ENCODE results near the gene FAM13C.

Gene FAM13C

GRCh38 chr10:59320355-59320754 lies 42.0 kb downstream of the FAM13C start:
- no peak for DNase-seq (ENCODE audit: low read depth, low spot score)
- H3K4me3 ChIP-seq = no peak overlapping the region
- TF ChIP-seq POLR2AphosphoS5 (IDR thresholded peaks at IDR 0.05; ENCODE audit: borderline replicate concordance, low read depth, low read length) (no peak), FOXP2 (optimal IDR thresholded peaks at IDR 0.05; ENCODE audit: control extremely low read depth, extremely low read length, insufficient read depth) (no peak), EZH2 (IDR thresholded peaks at IDR 0.05) (no peak)

GRCh38 chr10:59319854-59320253 lies 42.5 kb downstream of the FAM13C start:
- H3K4me3 ChIP-seq = no peak overlapping the region
- H3K9me3 ChIP-seq (ENCODE audit: low read depth, low read length) = no peaks in the 10 kb centered on the region
- no peak overlapping the region for H3K9ac ChIP-seq (ENCODE audit: insufficient read length)
- H3K27ac ChIP-seq = no peak overlapping the region
- DNase-seq (ENCODE audit: low read depth, low spot score) = no peak
- no peaks in the 10 kb centered on the region for H3K36me3 ChIP-seq (ENCODE audit: insufficient read depth, low read length)
- TF ChIP-seq POLR2AphosphoS5 (IDR thresholded peaks at IDR 0.05; ENCODE audit: borderline replicate concordance, low read depth, low read length) = no peak
- TF ChIP-seq FOXP2 (optimal IDR thresholded peaks at IDR 0.05; ENCODE audit: control extremely low read depth, extremely low read length, insufficient read depth) = no peak
- no peak for TF ChIP-seq EZH2 (IDR thresholded peaks at IDR 0.05)

More at GRCh38 chr10:59320355-59320754, 42.0 kb downstream of the FAM13C start:
- Histone ChIP-seq H3K27ac (no peak overlapping the region), H3K9ac (ENCODE audit: insufficient read length) (no peak overlapping the region), H3K36me3 (ENCODE audit: insufficient read depth, low read length) (no peaks in the 10 kb centered on the region), H3K9me3 (ENCODE audit: low read depth, low read length) (no peaks in the 10 kb centered on the region)

DNA sequence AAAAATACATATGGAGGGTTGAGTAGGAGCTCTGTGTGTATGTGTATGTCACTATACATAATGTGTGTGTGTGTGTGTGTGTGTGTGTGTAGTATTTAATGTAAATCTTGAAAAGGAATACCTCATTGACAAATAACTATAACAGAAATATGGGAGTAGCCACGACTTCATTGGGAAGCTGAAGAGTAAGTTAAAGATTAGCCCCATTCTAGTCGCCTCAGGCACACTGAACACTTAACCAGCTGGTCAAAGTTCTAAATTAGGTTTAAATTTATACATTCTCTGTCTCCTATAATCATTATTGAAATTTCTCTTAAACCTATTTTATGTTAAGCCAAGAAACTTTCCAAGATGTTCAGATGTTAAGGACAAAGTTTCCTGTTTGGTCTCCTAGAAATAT lies 45.3 kb downstream of the FAM13C start:
- TF ChIP-seq POLR2AphosphoS5 (IDR thresholded peaks at IDR 0.05; ENCODE audit: borderline replicate concordance, low read depth, low read length) = no peak
- Histone ChIP-seq H3K4me3 (no peak overlapping the region), H3K27ac (no peak overlapping the region), H3K9ac (ENCODE audit: insufficient read length) (no peak overlapping the region), H3K36me3 (ENCODE audit: insufficient read depth, low read length) (no peaks in the 10 kb centered on the region), H3K9me3 (ENCODE audit: low read depth, low read length) (no peaks in the 10 kb centered on the region)
- no peak for DNase-seq (ENCODE audit: low read depth, low spot score)

DNA sequence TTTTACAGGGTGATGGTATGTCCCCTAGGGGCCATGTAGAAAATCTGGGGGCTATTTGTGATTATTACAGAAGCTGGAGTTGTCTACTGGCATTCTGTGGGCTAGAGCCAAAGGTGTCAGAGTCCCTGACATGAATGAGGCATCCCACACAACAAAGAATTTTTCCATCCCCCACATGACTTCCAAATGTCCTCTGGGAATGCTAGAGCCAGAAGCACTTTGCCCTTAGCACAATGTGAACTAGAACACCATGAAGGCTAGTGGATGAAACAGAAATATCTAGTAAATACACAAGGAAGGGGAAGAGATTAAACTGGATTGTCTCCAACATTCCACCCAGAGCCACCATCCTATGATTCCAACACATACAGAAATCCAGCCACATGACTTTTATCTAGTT lies 46.9 kb downstream of the FAM13C start:
- Histone ChIP-seq H3K4me3 (no peak overlapping the region), H3K36me3 (ENCODE audit: insufficient read depth, low read length) (no peaks in the 10 kb centered on the region), H3K9me3 (ENCODE audit: low read depth, low read length) (no peaks in the 10 kb centered on the region), H3K27ac (no peak overlapping the region), H3K9ac (ENCODE audit: insufficient read length) (no peak overlapping the region)
- TF ChIP-seq EZH2 (IDR thresholded peaks at IDR 0.05) (no peak), POLR2AphosphoS5 (IDR thresholded peaks at IDR 0.05; ENCODE audit: borderline replicate concordance, low read depth, low read length) (no peak), FOXP2 (optimal IDR thresholded peaks at IDR 0.05; ENCODE audit: control extremely low read depth, extremely low read length, insufficient read depth) (no peak)
- no peak for DNase-seq (ENCODE audit: low read depth, low spot score)

- H3K27ac ChIP-seq = no peak overlapping the region
- no peaks in the 10 kb centered on the region for H3K36me3 ChIP-seq (ENCODE audit: insufficient read depth, low read length)
- DNase-seq (ENCODE audit: low read depth, low spot score) = no peak
- H3K9me3 ChIP-seq (ENCODE audit: low read depth, low read length) = no peaks in the 10 kb centered on the region
- TF ChIP-seq POLR2AphosphoS5 (IDR thresholded peaks at IDR 0.05; ENCODE audit: borderline replicate concordance, low read depth, low read length) = no peak
- TF ChIP-seq FOXP2 (optimal IDR thresholded peaks at IDR 0.05; ENCODE audit: control extremely low read depth, extremely low read length, insufficient read depth) = no peak
- TF ChIP-seq EZH2 (IDR thresholded peaks at IDR 0.05) = no peak
- H3K9ac ChIP-seq (ENCODE audit: insufficient read length) = no peak overlapping the region
- no peak overlapping the region for H3K4me3 ChIP-seq
These were observed 48.1 kb downstream of the FAM13C start for GRCh38 chr10:59314268-59314667.

DNA sequence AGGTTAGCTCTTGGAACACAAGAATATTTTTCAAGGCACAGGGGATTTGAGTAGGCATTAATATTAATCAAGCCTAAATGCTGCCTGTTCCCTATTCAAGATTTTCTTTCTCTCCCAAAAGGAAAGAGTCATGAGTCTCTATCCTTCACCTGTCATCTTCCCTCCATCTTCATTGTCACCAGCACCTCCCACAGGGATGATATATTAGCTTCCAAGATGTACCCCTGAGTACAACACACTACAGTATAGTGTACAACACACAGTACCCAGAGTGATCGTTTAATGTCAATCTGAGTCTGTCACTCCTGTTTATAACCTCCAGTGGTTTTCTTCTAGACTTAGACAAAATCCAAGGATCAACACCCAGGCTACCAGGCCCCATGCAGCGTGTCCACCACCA lies 50.1 kb downstream of the FAM13C start:
- no peaks in the 10 kb centered on the region for H3K9me3 ChIP-seq (ENCODE audit: low read depth, low read length)

GRCh38 chr10:59311025-59311424 lies 51.3 kb downstream of the FAM13C start:
- H3K27ac ChIP-seq = no peak overlapping the region
- no peaks in the 10 kb centered on the region for H3K36me3 ChIP-seq (ENCODE audit: insufficient read depth, low read length)
- TF ChIP-seq POLR2AphosphoS5 (IDR thresholded peaks at IDR 0.05; ENCODE audit: borderline replicate concordance, low read depth, low read length) (no peak), EZH2 (IDR thresholded peaks at IDR 0.05) (no peak), FOXP2 (optimal IDR thresholded peaks at IDR 0.05; ENCODE audit: control extremely low read depth, extremely low read length, insufficient read depth) (no peak)
- H3K4me3 ChIP-seq = no peak overlapping the region
- H3K9me3 ChIP-seq (ENCODE audit: low read depth, low read length) = no peaks in the 10 kb centered on the region
- no peak for DNase-seq (ENCODE audit: low read depth, low spot score)
- H3K9ac ChIP-seq (ENCODE audit: insufficient read length) = no peak overlapping the region

More for the DNA sequence above, 50.1 kb downstream of the FAM13C start:
- no peak overlapping the region for H3K4me3 ChIP-seq
- H3K9ac ChIP-seq (ENCODE audit: insufficient read length) = no peak overlapping the region
- TF ChIP-seq POLR2AphosphoS5 (IDR thresholded peaks at IDR 0.05; ENCODE audit: borderline replicate concordance, low read depth, low read length) (no peak), FOXP2 (optimal IDR thresholded peaks at IDR 0.05; ENCODE audit: control extremely low read depth, extremely low read length, insufficient read depth) (no peak), EZH2 (IDR thresholded peaks at IDR 0.05) (no peak)
- H3K36me3 ChIP-seq (ENCODE audit: insufficient read depth, low read length) = no peaks in the 10 kb centered on the region
- DNase-seq (ENCODE audit: low read depth, low spot score) = no peak
- no peak overlapping the region for H3K27ac ChIP-seq

DNA sequence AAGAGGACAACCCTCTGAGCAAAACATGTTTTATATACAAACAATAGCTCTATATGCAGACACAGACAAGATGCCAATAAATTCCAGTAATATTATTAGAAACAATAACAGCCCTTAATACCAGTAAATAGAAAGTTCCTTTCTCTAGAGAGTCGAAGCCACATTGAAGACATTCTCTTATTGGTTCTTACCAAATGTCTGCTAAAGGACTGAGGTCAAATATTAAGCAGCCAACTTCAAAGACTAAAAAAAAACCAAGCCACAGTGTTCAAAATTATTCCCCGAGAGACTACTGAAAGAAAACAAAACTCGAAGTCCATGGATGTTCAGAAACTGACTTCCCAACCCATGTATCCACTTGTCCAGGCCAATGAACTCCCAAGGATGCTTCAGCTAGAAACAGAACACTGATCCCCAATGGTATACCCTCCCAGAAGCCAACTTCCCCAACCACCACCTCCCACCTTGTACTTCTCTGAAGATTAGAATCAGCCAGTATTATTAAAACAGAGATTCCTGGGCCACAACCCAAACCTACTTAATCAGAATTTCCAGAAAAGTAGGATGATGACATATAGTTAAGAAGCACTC lies 51.9 kb downstream of the FAM13C start:
- H3K36me3 ChIP-seq (ENCODE audit: insufficient read depth, low read length) = no peaks in the 10 kb centered on the region
- TF ChIP-seq FOXP2 (optimal IDR thresholded peaks at IDR 0.05; ENCODE audit: control extremely low read depth, extremely low read length, insufficient read depth) (no peak), POLR2AphosphoS5 (IDR thresholded peaks at IDR 0.05; ENCODE audit: borderline replicate concordance, low read depth, low read length) (no peak), EZH2 (IDR thresholded peaks at IDR 0.05) (no peak)
- H3K4me3 ChIP-seq = no peak overlapping the region
- H3K27ac ChIP-seq = no peak overlapping the region
- no peak for DNase-seq (ENCODE audit: low read depth, low spot score)
- H3K9ac ChIP-seq (ENCODE audit: insufficient read length) = no peak overlapping the region
- H3K9me3 ChIP-seq (ENCODE audit: low read depth, low read length) = no peaks in the 10 kb centered on the region

- no peak overlapping the region for H3K9ac ChIP-seq (ENCODE audit: insufficient read length)
- TF ChIP-seq FOXP2 (optimal IDR thresholded peaks at IDR 0.05; ENCODE audit: control extremely low read depth, extremely low read length, insufficient read depth) (no peak), EZH2 (IDR thresholded peaks at IDR 0.05) (no peak), POLR2AphosphoS5 (IDR thresholded peaks at IDR 0.05; ENCODE audit: borderline replicate concordance, low read depth, low read length) (no peak)
- no peaks in the 10 kb centered on the region for H3K9me3 ChIP-seq (ENCODE audit: low read depth, low read length)
- no peak overlapping the region for H3K27ac ChIP-seq
- no peak for DNase-seq (ENCODE audit: low read depth, low spot score)
- no peaks in the 10 kb centered on the region for H3K36me3 ChIP-seq (ENCODE audit: insufficient read depth, low read length)
- H3K4me3 ChIP-seq = no peak overlapping the region
These were observed 57.7 kb downstream of the FAM13C start for GRCh38 chr10:59304521-59305097.
